Heart right ventricle (tissue), 16 donors: ENCODE results near the gene FRAS1. TPM values are rescaled to one million over a fixed set of nuclear protein-coding genes. Genes with fewer than 3 reads are reported as not detected.
"Not testable (repeated sequence)": the region's sequence is repeated elsewhere in the genome, so short reads cannot be mapped to it uniquely, and the experiment has no call there.

Experiments
- ATAC-seq, 8 donors: fragments of 200-7000 bp; cut with Tn5 transposase; one replicate each; pipeline ENCODE4 v1.9.1; 2020; ENCODE audit warnings: mild to moderate bottlenecking in 8 of 8, moderate library complexity in 8 of 8, moderate number of reproducible peaks in 1 of 8
- DNase-seq, 2 donors: peaks; one replicate each; pipeline ENCODE4 v3.0.0-alpha.2; 2020
- H3K27ac ChIP-seq, 10 donors: fragments of 200-600 bp; sonication (generic) in 2 of 10; one replicate each; pipeline versions ENCODE4 v1.5.0 to v1.8.0; 2020 to 2022; ENCODE audit warnings: mild to moderate bottlenecking in 3 of 10
- H3K27me3 ChIP-seq, 7 donors: fragments of 200-600 bp; one replicate each; pipeline ENCODE4 v1.8.0; 2021 to 2022; ENCODE audit warnings: mild to moderate bottlenecking in 2 of 7
- H3K36me3 ChIP-seq, 9 donors: fragments of 200-600 bp; sonication (generic) in 1 of 9; one replicate each; pipeline versions ENCODE4 v1.5.0 to v1.8.0; 2020 to 2022; ENCODE audit warnings: mild to moderate bottlenecking in 2 of 9
- H3K4me1 ChIP-seq, 9 donors: fragments of 200-600 bp; sonication (generic) in 1 of 9; one replicate each; pipeline versions ENCODE4 v1.5.0 to v1.8.0; 2020 to 2022; ENCODE audit warnings: mild to moderate bottlenecking in 4 of 9
- H3K4me3 ChIP-seq, 10 donors: fragments of 200-600 bp; sonication (generic) in 2 of 10; one replicate each; pipeline versions ENCODE4 v1.5.0 to v1.8.0; 2020 to 2022; ENCODE audit warnings: mild to moderate bottlenecking in 7 of 10, moderate library complexity in 2 of 10
- H3K9me3 ChIP-seq, 11 donors: fragments of 200-600 bp in 10 of 11; sonication (generic) in 2 of 11; one replicate each; pipeline versions ENCODE4 v1.5.0 to v1.8.0; 2013 to 2022; ENCODE audit warnings: mild to moderate bottlenecking in 2 of 11, control low read depth in 1 of 11, moderate library complexity in 1 of 11
- CTCF ChIP-seq, 9 donors: fragments of 200-600 bp; sonication (generic) in 2 of 9; IDR thresholded peaks; one replicate each; pipeline versions ENCODE4 v1.5.0 to v1.8.0; 2021 to 2022; ENCODE audit warnings: antibody characterized with exemption in 9 of 9, mild to moderate bottlenecking in 5 of 9, moderate library complexity in 1 of 9
- WGBS, 2 donors: extraction: QIAGEN DNeasy Blood & Tissue Kit; methylation state at CpG; one replicate each; pipeline ENCODE4 v1.1.7; 2013; ENCODE audit warnings: inconsistent platforms in 1 of 2; 5-methylcytosine and 5-hydroxymethylcytosine counted together
- intact Hi-C, 10 donors: fragments of 100-400 bp; cut with DNase I; formaldehyde crosslinking; loops; one replicate each; pipeline versions ENCODE4 v1.11.1 to v1.14.2; 2022
- polyA plus RNA-seq, 2 donors: library from polyadenylated mRNA; stranded (reverse); fragments of 200-250 nt; gene quantifications; one replicate each; pipeline ENCODE4 v1.2.3, GENCODE V29; 2013
- total RNA-seq, 10 donors: library from RNA; stranded (reverse); fragmentation: NEBNext Ultra II Directional in 3 of 10; extraction: Animal tissue kit (Norgen Biotek cat#: 25700) in 3 of 10; gene quantifications; one replicate each; pipeline versions ENCODE4 v1.2.1 to v1.2.4, GENCODE V29; 2021 to 2023
- donor health status: Arrhythmogenic right ventricular cardiomyopathy.
- donor health status: ischemic (EF 13 %, LVEDD 7.1; RV severe dilation, severe dysfunction).
- donor health status: healthy with polysubstance abuse.
- donor health status: DM: no; HTN: yes; CAD: no.
- donor health status: DM: no; HTN: no; CAD: no.
- donor health status: ischemic (EF 25% LVEDD 6.9; RV normal size, moderate dysfunction).
- donor health status: ischemic (EF 25% LVEDD 5.7; RV mildly dilated, moderate dysfunction).
- donor health status: healthy.
- donor health status: DM: yes; HTN: yes; CAD: no.
- donor health status: Ischemic cardiomyopathy.
- donor health status: ischemic (EF 35%, LVEDD 5.7; RV mildly dilated, moderate dysfunction).
- donor health status: nonischemic (EF 11% LVEDD 7.7; RV severe dilation, severe dysfunction).
- donor health status: DM: yes; HTN: yes; CAD: no.
- donor health status: PGD.
- donor health status: ischemic (EF 29% LVEDD 5.4; RV normal size, mild dysfunction).
- donor health status: nonischemic (EF 23%, LVEDD 6.1; RV moderate dilation, normal function).

Gene FRAS1
- total and polyA plus RNA-seq, 12 donors = 0.93 to 6.2 (median 3.1) TPM

DNA sequence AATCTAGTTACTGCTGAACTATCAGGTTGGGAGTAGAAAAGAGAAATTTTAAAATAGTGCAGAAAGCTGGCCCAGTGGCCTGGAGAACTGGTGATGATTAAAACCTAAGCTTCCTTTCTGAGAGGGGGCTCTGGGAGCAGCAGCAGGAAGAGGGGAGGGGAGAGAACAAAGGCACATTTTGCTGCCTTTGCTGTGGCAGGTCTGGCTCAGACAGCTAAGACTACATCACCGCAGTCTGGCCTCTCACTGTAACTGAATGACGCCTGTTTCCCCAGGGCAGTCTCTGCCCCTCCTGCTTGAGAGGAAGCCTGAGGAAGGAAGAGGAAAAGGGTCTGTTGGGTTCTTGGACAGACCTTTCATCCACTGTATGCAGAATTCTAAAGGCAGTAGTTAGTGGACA lies 148.5 kb downstream of the FRAS1 start:
- whole genome bisulfite sequencing, 2 donors = 38 to 59% methylated on average over 2 of the region's 2 CpGs
- intact Hi-C loops = no loop called here
- no peak for TF ChIP-seq CTCF (IDR thresholded peaks at IDR 0.05)

DNA sequence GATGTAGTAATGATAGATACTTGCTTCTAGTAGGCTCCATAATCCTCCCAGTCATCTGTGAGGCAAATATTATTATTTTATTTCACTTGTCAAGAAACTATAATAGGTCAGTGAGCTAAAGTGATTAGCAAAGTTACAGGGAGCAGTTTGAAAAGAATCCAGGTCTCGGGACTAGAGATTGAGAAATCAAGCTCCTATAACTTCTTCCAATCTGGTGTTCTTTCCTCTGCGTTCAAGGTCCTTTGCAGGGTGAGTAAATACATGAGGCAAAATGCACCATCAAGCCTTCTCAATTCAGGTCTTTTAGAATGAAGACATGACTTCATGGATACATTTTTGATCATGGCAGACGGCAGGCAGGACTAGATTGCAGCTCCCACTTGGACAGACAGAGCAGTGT lies 150.4 kb downstream of the FRAS1 start:
- Histone ChIP-seq H3K27ac (no peak overlapping the region), H3K4me3 (no peak overlapping the region), H3K4me1 (no peaks in the 10 kb centered on the region), H3K36me3 (no peaks in the 10 kb centered on the region), H3K27me3 (no peaks in the 10 kb centered on the region), H3K9me3 (no peaks in the 10 kb centered on the region)
- 89 to 93% methylated on average over 3 of the region's 3 CpGs for WGBS, 2 donors
- DNase-seq (no peak), ATAC-seq (no peak)
- intact Hi-C loops = no loop called here
- TF ChIP-seq CTCF (IDR thresholded peaks at IDR 0.05) = no peak

More for the DNA sequence above, 148.5 kb downstream of the FRAS1 start:
- no peaks in the 10 kb centered on the region for H3K36me3 ChIP-seq
- DNase-seq = no peak
- H3K27me3 ChIP-seq = no peaks in the 10 kb centered on the region
- no peaks in the 10 kb centered on the region for H3K9me3 ChIP-seq
- no peak overlapping the region for H3K27ac ChIP-seq
- no peaks in the 10 kb centered on the region for H3K4me1 ChIP-seq
- ATAC-seq = no peak
- no peak overlapping the region for H3K4me3 ChIP-seq

DNA sequence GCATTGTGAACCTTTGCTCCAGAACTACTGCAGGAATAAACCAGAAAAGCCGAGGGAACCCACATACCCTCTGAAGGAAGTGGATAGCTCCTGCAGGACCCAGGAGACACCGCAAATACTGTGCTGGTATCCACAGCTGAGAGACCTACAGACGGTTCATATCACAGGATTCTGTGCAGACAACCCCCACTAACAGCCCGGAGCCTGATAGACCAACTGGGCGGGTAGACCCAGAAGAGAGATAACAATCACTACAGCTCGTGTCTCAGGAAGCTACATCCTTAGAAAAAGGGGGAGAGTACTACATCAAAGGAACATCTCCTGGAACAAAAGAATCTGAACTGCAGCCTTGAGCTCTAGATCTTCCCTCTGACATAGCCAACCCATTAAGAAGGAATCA lies 150.8 kb downstream of the FRAS1 start:
- Histone ChIP-seq H3K27ac (no peak overlapping the region), H3K36me3 (no peaks in the 10 kb centered on the region), H3K4me1 (no peaks in the 10 kb centered on the region), H3K9me3 (no peaks in the 10 kb centered on the region), H3K4me3 (no peak overlapping the region), H3K27me3 (no peaks in the 10 kb centered on the region)
- no peak for DNase-seq
- ATAC-seq = no peak
- TF ChIP-seq CTCF (IDR thresholded peaks at IDR 0.05) = no peak
- intact Hi-C loops = no loop called here
- 55 to 62% methylated on average over 6 of the region's 6 CpGs for WGBS, 2 donors

DNA sequence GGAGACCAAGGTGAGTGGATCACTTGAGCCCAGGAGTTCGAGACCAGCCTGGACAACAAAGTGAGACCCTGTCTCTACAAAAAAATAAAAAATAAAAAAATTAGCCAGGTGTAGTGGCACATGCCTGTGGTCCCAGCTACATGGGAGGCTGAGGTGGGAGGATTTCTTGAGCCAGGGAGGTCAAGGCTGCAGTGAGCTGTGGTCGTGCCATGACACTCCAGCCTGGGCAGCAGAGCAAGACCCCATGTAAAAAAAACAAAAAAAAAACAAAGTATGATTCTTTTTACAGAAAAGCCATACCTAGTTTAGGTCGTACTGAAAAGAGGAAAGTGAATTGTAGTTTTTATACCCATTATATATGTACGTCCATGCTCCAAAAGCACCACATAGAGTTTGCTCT lies 151.8 kb downstream of the FRAS1 start:
- WGBS, 2 donors = 91 to 95% methylated on average over 4 of the region's 4 CpGs
- H3K4me1 ChIP-seq, H3K27ac ChIP-seq, ATAC-seq, H3K9me3 ChIP-seq, H3K27me3 ChIP-seq, DNase-seq, H3K36me3 ChIP-seq, H3K4me3 ChIP-seq, intact Hi-C loops: not testable (repeated sequence)

DNA sequence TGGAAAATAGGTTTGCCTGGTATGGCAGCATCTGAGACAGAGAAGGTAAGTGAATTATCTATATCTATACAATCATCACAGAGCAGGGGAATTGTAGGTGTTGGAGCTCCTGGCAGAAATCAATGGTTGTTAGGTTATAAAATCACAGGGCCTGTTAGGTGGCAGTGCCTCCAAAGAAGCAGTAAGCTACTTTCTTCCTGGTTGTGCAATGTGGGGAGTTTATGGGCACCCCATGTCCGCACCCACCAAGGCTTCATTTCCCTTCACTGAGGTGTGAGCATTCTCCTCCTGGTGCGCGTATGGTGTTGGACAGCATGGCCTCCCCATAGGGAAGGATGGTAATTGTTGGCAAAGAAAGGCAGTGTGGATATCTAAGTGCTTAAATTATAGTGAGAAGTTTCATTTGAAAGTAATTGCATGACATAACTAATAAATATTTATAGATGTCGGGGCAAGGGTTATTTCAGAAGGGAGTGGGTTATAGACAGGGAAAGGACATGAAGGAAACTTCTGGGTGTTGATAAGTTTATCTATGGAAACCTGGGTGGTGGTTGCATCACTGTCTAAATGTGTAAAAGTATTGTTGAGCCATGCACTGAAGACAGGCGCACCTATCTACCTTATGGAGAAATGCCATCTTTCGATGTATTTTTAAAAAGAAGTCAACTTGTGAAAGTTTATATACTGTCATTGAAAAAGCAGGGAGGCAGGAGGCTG lies 153.7 kb downstream of the FRAS1 start:
- Histone ChIP-seq H3K36me3 (no peaks in the 10 kb centered on the region), H3K27ac (no peak overlapping the region), H3K4me1 (no peaks in the 10 kb centered on the region), H3K4me3 (no peak overlapping the region), H3K27me3 (no peaks in the 10 kb centered on the region), H3K9me3 (no peaks in the 10 kb centered on the region)
- 92 to 93% methylated on average over 6 of the region's 6 CpGs for WGBS, 2 donors
- TF ChIP-seq CTCF (IDR thresholded peaks at IDR 0.05) = no peak
- DNase-seq (no peak), ATAC-seq (no peak)
- intact Hi-C loops = no loop called here
